Stimulated activated memory B cell treated with anti-CD40 and anti-IgM and Interleukin-4, amounts not matched to agents 10 μg/mL and 1 μg/mL and 100 μg/mL, for 72 hours (primary cell): Measurements from ENCODE around the gene CLCN6.

Source experiments
- ATAC-seq: fragments of 150-1000 bp; cut with Tn5 transposase; 2 replicates; pipeline ENCODE4 v1.10.0; 2021
- H3K27ac Mint-ChIP-seq: one replicate; pipeline ENCODE4 v1.8.0; 2022; ENCODE audit warnings: mild to moderate bottlenecking, mixed read lengths
- H3K27me3 Mint-ChIP-seq: one replicate; pipeline ENCODE4 v1.8.0; 2022; ENCODE audit warnings: mixed read lengths
- H3K36me3 Mint-ChIP-seq: one replicate; pipeline ENCODE4 v1.8.0; 2022; ENCODE audit warnings: mixed read lengths
- H3K4me1 Mint-ChIP-seq: one replicate; pipeline ENCODE4 v1.8.0; 2022; ENCODE audit warnings: mixed read lengths
- H3K4me3 Mint-ChIP-seq: one replicate; pipeline ENCODE4 v1.8.0; 2022; ENCODE audit warnings: mild to moderate bottlenecking, moderate library complexity, mixed read lengths
- H3K9me3 Mint-ChIP-seq: one replicate; pipeline ENCODE4 v1.8.0; 2022; ENCODE audit warnings: mixed read lengths

CLCN6 gene

DNA sequence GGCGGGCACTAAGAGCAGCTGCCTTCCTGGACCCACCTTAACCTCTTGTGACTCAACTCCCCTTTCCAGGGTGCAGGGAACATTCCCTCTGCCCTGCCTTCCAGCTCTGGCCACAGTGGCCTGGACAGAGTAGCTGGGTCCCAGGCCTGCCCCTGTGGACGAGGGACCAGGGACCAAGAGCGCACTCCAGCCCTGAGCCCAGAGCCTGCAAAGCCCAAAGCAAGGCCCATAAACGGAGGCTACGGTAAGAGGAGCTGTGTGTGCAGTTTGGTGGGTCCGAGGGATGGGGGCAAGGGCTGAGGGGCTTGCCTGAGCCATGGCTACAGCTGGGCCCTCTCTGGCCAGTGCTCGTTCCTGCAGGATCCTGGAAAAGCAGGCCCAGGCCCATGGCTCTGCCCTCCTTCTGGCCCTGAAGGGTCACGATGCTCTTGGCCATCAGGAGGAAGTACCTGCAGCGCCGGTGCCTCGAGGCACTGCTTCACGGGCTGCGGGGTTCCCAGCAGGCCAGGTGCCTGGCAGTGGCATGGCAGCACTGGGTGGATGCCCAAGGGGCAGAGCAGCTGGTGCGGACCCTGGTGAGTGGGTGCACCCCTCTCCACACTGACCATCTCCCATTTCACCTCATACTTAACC is 18.1 kb upstream of the CLCN6 start:
- H3K9me3 Mint-ChIP-seq, result no peaks in the 10 kb centered on the region
- H3K4me1 Mint-ChIP-seq, result peaks cover 45% of the 10 kb centered on the region
- H3K4me3 Mint-ChIP-seq, result no peak overlapping the region
- ATAC-seq, result no peak
- peaks cover 26% of the 10 kb centered on the region for H3K36me3 Mint-ChIP-seq
- no peaks in the 10 kb centered on the region for H3K27me3 Mint-ChIP-seq
- peak overlapping the region; percentile 41 for H3K27ac Mint-ChIP-seq

DNA sequence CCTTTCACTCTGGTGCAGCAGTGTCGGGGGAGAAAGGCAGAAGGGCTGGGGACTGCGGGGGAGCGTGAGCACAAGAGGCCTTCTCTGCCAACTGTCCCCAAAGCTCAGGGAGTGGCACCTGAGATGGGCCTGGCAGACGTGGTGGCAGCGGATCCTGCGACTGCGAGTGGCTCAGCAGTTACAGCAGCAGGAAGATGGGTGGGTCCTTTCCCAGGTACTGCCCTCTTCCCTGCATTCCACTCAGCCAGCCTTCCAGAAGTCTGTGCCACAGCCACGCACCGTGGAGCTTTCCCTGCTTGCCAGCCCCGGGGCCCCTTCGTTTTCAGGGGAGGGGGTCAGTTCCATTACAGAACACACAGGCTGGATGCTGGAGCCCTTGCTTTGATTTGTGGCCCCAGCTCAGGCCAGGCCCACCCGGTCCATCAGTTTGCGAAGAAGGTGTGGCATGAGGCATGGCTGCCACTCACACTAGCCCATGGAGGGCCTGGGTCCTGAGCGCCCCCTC is 17.4 kb upstream of the CLCN6 start:
- Mint-ChIP-seq H3K4me1 (peaks cover 45% of the 10 kb centered on the region), H3K9me3 (no peaks in the 10 kb centered on the region), H3K27me3 (no peaks in the 10 kb centered on the region), H3K27ac (peak overlapping the region; percentile 74), H3K4me3 (no peak overlapping the region), H3K36me3 (peaks cover 26% of the 10 kb centered on the region)
- ATAC-seq, result no peak

DNA sequence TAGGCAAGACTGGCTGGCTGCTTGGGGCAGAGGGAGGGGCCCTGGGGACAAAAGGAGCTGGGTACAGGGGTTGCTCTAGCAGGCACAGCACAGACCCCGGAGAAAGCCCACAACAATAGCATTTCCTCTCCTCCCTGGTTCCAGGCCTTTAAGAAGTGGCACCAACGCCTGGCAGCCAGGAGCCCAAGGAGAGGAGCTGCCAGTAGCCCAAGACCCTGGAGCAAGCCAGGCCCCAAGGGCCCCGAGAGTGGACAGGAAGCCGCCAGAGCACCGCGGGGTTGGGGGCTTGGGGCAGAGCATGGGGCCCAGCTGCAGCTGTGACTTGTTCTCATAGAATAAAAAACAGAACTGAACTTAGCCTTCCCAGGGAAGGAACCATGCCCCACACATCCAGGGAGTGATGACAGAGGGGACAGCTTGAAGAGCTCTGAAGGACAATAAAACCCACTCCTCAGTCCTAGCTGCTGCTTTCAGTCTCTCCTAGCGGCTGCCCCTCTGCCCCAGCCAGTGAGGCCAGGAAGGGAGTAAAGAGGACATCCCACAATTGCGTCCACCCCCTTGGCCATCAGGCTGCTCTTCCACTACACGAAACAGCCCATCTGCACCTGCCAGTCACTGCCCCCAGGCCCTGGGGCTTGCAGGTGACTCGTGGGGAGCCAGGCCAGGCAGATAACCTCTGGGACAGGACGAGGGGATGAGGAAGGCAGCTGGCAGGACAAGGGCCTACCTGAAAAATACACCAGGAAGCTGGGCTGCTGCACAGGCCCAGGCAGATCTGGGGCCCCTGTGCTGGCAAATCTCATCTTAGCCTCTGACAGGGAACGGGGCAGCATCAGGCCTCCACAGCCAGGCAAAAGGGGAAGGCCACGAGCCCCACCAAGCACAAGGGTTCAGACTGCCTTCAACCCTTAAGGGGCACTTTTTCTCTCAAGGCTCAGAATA is 16.6 kb upstream of the CLCN6 start:
- H3K27ac Mint-ChIP-seq, result peak overlapping the region; percentile 74
- H3K9me3 Mint-ChIP-seq, result no peaks in the 10 kb centered on the region
- peaks cover 45% of the 10 kb centered on the region for H3K4me1 Mint-ChIP-seq
- no peak for ATAC-seq
- H3K36me3 Mint-ChIP-seq, result peaks cover 32% of the 10 kb centered on the region
- no peaks in the 10 kb centered on the region for H3K27me3 Mint-ChIP-seq
- no peak overlapping the region for H3K4me3 Mint-ChIP-seq

DNA sequence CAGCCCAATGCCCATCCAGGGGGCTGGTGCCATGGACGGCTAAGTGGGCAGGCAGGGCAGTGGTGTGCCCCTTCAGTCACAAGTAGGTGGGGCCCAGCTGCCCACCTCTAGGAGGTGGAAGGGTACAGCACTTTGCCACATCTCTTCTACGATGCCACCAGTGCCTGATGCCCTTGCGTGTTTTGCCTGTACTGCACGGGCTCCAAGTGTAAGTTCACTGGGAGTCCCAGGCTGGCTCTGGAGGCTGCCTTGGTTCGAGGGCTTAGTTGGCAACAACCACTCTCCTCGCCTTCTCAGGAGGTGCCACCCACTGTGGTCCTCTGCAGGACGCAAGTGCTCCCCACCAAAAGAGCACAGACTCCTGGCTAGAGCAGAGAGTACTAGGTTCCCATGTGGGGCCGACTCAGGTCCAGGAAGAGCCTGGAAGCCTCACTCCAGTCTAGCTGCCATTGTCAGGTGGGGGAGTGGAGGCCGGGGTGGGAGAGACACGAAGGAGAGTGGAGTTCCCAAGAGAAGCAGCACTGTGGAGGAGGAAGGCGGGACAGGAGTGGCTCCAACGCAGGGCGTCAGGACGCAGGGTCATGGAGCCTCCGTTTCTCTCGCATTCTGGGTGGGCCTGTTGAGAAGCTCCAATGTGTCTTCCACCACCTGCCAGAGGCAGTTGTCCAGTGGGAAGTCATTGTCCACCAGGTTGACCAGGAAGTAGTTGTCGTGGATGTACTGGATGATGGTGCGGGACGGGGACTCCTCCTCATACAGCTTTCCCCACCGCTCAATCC is 15.7 kb upstream of the CLCN6 start:
- Mint-ChIP-seq H3K27me3 (no peaks in the 10 kb centered on the region), H3K36me3 (peaks cover 40% of the 10 kb centered on the region), H3K4me3 (no peak overlapping the region), H3K27ac (peak overlapping the region; percentile 75), H3K4me1 (peaks cover 37% of the 10 kb centered on the region), H3K9me3 (no peaks in the 10 kb centered on the region)
- ATAC-seq, result no peak

DNA sequence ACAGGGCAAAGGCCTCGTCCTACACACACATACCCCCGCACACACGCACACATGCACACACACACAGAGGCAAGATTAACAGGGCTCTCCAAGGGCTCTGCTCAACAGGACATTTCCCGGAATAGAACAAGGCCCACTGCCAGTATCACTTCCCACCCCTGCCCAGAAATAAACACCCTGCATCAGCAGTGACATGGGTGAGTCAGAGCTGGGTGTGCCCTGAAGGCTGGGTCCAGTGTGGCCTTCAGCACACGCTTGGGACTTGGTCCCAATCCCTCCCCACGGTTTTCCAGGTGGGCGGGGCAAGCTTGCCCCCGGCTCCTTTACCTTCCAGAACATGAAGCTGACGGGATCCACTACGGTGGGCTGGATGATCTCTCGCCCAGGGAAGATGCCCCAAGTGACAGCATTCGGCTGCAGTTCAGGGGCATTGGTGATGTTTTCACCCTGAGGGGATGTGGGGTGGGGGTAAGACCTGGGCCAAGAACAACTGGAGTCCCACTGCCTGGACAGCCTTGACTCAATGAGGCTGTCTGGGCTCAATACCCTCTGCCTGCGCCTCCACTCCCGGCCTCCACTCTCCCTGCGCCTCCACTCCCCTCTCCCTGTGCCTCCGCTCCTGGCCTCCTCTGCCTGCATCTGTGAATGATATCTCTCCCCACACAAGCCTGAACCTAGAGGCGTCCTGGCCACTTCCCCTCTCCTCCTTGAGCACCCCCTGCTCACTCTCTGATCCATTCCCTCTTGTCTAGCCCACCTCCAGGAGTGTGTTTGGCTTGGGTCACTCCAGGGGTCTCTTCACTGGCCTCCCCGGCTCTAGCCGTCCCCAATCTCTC is 14.9 kb upstream of the CLCN6 start:
- Mint-ChIP-seq H3K27ac (peak overlapping the region; percentile 75), H3K9me3 (no peaks in the 10 kb centered on the region), H3K4me1 (peaks cover 31% of the 10 kb centered on the region), H3K4me3 (no peak overlapping the region), H3K36me3 (peaks cover 48% of the 10 kb centered on the region), H3K27me3 (no peaks in the 10 kb centered on the region)
- peak; percentile 73 for ATAC-seq

DNA sequence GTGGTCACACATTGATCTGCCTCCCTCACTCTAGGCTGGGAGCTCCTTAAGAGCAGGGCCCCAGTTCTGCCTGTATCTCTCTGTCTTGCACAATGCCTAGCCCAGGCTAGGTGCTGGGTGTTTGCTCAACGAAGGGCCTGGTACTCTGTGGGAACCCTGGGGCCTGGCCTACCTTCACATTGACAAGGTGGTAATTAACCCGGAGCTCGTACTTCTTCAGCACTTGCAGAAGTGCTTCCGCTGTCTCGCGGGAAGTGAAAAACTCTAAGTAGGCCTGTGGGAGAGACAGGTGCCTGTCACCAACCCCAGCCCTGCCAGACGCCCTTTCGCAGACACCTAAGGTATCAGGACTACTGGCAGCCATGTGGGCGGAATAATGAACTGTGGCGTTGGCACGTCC is 13.9 kb upstream of the CLCN6 start:
- Mint-ChIP-seq H3K27me3 (no peaks in the 10 kb centered on the region), H3K4me3 (no peak overlapping the region), H3K9me3 (no peaks in the 10 kb centered on the region), H3K4me1 (peaks cover 30% of the 10 kb centered on the region), H3K27ac (peak overlapping the region; percentile 75), H3K36me3 (peaks cover 54% of the 10 kb centered on the region)
- ATAC-seq, result no peak

DNA sequence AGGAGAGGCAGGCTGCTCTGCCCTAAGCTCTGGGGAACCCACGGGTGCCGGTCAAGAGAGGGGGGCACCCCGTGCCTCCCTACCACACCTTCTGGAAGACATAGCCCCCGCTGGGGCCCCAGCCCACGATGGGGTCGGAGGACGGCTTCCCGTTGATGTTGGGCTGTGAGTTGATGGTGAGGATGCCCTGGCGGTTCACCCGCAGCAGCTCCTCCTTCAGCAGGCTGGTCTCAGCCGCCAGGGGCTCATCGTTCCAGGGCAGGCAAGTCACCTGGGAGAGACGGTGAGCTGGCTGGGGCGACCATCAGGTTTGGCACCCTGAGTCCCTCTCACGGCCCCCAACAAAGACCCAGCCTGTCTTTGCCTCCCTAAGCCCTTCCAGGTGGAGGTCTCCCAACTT is 12.2 kb upstream of the CLCN6 start:
- H3K4me1 Mint-ChIP-seq, result peaks cover 30% of the 10 kb centered on the region
- H3K27ac Mint-ChIP-seq, result no peak overlapping the region
- no peaks in the 10 kb centered on the region for H3K27me3 Mint-ChIP-seq
- no peak overlapping the region for H3K4me3 Mint-ChIP-seq
- no peaks in the 10 kb centered on the region for H3K9me3 Mint-ChIP-seq
- peaks cover 54% of the 10 kb centered on the region for H3K36me3 Mint-ChIP-seq
- no peak for ATAC-seq

DNA sequence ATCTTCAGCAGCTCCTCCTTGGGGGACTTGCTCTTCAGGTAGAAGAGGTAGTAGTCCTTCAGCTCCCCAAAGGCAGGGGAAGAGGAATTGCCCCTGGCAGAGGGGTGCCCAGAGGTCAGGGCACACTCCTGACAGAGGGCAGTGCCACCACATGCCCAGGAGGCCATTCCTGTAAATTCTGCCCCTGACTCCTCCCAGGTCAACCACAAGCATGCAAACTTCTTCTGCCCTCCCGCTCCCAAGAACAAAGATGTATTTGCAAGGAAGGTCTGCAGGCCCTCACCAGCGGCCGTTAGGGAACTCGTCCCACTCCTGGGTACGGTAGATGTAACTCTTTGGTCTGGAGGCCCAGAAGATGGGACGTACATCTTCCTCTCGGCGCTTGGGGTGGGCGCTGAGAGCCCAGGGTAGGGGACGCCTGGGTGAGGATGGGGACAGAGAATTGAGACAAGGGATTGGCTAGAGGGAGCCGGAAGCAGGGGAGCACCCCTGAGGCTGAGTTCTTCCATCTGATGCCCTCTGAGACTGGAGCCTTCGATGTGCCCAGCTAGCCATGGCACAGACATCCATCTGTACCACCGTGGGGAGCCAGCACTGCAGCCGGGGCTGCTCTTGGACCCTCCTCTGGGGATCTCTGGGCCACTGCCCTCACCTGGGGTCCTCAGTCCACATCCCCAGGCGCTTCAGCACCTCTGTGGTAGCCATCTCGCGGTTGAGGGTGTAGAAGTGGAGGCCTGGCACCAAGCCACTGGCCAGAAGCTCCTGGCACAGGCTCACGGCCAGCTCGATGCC is 11.3 kb upstream of the CLCN6 start:
- peaks cover 62% of the 10 kb centered on the region for H3K36me3 Mint-ChIP-seq
- ATAC-seq, result no peak
- no peaks in the 10 kb centered on the region for H3K9me3 Mint-ChIP-seq
- peaks cover 30% of the 10 kb centered on the region for H3K4me1 Mint-ChIP-seq
- H3K27me3 Mint-ChIP-seq, result no peaks in the 10 kb centered on the region
- H3K27ac Mint-ChIP-seq, result peak overlapping the region; percentile 50
- no peak overlapping the region for H3K4me3 Mint-ChIP-seq

DNA sequence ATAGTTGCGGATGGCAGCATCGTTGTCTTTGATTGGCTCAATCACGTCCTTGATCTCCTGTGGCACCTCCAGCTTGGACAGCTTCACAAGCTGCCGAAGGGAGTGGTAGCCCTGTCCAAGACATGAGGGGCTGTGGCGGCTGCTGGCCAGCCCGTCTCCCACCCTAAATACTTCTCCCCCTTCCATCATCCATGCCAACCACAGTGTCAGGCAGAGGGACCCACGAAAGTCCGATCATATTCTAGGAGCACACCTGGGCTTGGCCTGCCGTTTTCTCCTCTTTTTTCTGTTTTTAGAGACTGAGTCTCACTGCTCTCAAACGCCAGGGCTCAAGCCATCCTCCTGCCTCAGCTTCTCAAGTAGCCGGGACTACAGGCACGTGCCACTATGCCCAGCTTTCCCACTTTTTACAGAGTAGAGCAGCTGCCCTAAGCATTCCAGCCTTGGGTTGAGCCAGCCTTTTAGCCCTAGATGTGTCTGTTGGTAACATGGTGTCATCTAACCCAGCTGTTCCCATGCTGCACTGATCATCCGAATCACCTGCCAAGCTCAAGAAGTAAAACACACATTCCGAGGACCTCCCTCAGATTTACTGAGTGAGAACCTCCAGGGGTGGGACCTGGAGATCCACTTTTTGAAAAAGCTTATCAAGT is 10.6 kb upstream of the CLCN6 start:
- Mint-ChIP-seq H3K36me3 (peaks cover 67% of the 10 kb centered on the region), H3K9me3 (no peaks in the 10 kb centered on the region), H3K4me3 (no peak overlapping the region), H3K27me3 (no peaks in the 10 kb centered on the region), H3K4me1 (peaks cover 27% of the 10 kb centered on the region), H3K27ac (no peak overlapping the region)
- no peak for ATAC-seq

DNA sequence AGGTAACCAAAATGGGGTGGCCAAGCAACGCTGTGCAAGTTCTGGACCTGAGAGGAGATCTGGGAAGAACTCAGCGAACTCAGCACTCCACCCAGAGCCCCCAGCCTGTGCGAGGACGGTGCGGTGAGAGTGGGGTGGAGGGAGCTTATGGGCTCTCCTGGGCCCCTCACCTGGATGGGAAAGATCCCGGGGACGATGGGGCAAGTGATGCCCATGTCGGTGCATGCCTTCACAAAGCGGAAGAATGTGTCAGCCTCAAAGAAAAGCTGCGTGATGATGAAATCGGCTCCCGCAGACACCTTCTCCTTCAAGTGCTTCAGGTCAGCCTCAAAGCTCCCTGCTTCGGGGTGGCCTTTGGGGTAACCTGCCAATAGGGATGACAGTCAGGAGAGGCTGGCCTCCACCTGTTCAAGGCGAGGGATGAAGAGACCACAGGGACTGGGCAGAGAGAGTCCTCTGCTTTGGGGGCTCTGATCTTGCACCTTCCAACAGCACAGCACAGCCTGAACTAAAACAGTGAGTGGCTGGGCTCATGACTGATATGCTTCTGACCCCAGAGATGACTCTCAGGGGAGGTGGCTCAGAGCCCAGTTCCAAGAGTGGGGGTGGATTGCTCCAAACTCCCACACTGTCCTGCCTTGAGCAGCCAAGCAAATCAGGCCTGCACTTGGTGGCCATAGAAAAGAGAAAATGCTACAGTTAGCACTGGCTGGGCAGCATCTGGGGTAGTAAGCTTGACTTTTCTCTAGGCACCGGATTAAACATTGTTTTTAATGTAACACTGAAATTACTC is 9.8 kb upstream of the CLCN6 start:
- Mint-ChIP-seq H3K4me1 (peaks cover 20% of the 10 kb centered on the region), H3K4me3 (no peak overlapping the region), H3K36me3 (peaks cover 68% of the 10 kb centered on the region), H3K27me3 (no peaks in the 10 kb centered on the region), H3K27ac (no peak overlapping the region), H3K9me3 (no peaks in the 10 kb centered on the region)
- peak; percentile 64 for ATAC-seq

DNA sequence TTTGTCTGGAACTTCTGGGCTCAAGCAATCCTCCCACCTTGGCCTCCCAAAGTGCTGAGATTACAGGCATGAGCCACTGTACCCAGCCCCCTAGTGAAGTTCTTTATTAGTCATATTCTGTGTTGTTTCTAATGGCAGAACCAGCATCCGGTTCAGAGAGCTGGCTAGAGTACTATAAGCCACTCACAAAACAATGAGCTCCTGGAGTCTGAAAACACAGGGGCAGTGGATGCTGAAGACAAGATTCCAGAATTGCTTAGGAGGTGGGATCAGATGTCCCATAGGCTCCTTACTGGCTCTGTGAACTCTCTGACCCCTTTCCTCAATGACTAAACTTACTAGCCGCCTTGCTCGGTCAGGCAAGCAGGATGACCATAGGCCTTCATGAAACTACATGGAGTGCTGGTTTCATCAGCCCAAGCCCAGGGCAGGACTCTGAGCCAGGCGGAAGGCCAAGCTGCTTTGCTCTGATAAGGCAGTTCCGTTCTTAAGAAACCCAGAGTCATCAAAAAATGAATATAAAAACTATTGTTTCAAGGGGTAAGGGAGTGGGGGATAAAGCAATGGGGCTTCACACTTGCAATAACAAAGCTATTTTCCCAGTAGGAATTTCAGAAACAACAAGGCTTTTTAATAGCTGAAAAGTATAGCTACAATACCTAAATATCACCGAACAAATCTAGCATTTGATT is 8.3 kb upstream of the CLCN6 start:
- H3K4me3 Mint-ChIP-seq, result no peak overlapping the region
- H3K9me3 Mint-ChIP-seq, result no peaks in the 10 kb centered on the region
- peaks cover 20% of the 10 kb centered on the region for H3K4me1 Mint-ChIP-seq
- ATAC-seq, result no peak
- no peak overlapping the region for H3K27ac Mint-ChIP-seq
- H3K36me3 Mint-ChIP-seq, result peaks cover 68% of the 10 kb centered on the region
- no peaks in the 10 kb centered on the region for H3K27me3 Mint-ChIP-seq

DNA sequence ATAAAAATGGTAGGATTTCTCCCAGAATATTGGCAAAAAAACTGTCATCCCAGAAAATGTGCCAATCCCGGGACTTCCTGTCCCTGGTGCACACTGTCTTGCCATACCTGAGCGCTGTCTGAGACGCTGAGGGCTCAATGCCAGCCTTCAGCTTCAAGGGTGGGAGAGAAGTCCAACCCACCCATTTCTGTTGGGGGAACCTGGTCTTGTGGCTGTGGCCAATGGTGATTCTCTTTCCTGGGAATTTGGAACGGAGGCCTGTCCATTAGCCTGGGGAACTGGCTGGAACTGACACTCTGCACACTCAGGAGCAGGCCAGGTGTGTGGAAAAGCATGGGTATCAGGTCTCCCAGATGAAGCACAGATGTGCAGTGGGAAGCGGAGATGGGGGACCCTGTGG is 6.9 kb upstream of the CLCN6 start:
- no peaks in the 10 kb centered on the region for H3K27me3 Mint-ChIP-seq
- H3K36me3 Mint-ChIP-seq, result peaks cover 71% of the 10 kb centered on the region
- no peaks in the 10 kb centered on the region for H3K9me3 Mint-ChIP-seq
- H3K4me1 Mint-ChIP-seq, result peaks cover 34% of the 10 kb centered on the region
- H3K4me3 Mint-ChIP-seq, result no peak overlapping the region
- H3K27ac Mint-ChIP-seq, result no peak overlapping the region
- ATAC-seq, result no peak
